Fibroblast of villous mesenchyme (primary cell): ENCODE results near the gene LRP1. TPM values are rescaled to one million over a fixed set of nuclear protein-coding genes. Genes with fewer than 3 reads are reported as not detected.

Experiments used
- DNase-seq: peaks from one replicate; pipeline ENCODE4 v3.0.0-alpha.2; 2010; ENCODE audit warnings: low read depth
- H3K4me3 ChIP-seq: 2 replicates; pipeline ENCODE4 v1.5.1; 2011; ENCODE audit warnings: low read depth, mild to moderate bottlenecking, low read length
- total RNA-seq: library from RNA; depleted of rRNA; stranded (reverse); fragments of >200 nt; gene quantifications from 2 replicates; pipeline ENCODE4 v1.2.3, GENCODE V29; 2012
- TF ChIP-seq, protein P1 (sequence below): IDR thresholded peaks from 2 replicates; pipeline ENCODE4 v1.5.1; 2012; ENCODE audit warnings: low read depth, mild to moderate bottlenecking, low read length; ENCODE audit not compliant: insufficient read depth

Gene LRP1
- total RNA-seq, 1 donor, result 228 TPM

DNA sequence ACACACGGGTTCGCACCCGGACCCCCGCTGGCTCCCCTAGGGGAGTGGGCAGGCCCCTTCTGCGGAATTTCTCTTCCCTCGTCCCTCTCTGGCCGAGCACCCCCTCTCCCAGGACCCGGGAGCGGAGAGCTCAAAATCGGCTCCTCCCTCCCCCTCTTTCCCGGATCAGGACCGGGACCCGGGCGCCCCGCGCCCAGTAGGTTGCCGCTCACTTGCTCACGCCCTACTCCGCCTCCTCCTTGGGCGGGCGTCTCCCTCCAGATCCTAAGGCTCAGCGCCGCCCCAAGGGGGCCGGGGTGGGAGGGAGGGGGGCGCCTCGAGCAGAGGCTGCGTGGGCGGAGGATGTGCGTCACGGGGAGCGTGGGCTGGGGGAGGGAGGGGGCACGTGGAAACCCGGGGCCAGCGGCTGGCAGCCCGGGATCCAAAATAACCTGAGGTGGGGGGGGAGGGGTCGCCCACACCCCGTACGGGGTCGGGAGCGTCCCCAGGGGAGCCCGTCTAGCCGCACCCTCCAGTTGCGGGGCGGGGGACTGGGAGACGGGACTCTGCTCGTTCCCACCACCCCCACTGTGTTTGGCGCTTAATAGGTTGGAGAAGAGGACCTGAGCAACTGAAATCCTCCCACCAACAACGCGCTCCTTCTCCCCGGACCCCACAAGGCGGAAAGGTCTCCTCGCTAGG is 41.1 kb upstream of the LRP1 start:
- DNase-seq, result peak; percentile 90
- TF ChIP-seq, protein P1, sequence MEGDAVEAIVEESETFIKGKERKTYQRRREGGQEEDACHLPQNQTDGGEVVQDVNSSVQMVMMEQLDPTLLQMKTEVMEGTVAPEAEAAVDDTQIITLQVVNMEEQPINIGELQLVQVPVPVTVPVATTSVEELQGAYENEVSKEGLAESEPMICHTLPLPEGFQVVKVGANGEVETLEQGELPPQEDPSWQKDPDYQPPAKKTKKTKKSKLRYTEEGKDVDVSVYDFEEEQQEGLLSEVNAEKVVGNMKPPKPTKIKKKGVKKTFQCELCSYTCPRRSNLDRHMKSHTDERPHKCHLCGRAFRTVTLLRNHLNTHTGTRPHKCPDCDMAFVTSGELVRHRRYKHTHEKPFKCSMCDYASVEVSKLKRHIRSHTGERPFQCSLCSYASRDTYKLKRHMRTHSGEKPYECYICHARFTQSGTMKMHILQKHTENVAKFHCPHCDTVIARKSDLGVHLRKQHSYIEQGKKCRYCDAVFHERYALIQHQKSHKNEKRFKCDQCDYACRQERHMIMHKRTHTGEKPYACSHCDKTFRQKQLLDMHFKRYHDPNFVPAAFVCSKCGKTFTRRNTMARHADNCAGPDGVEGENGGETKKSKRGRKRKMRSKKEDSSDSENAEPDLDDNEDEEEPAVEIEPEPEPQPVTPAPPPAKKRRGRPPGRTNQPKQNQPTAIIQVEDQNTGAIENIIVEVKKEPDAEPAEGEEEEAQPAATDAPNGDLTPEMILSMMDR, result no peak
- peak overlapping the region; percentile 83 for H3K4me3 ChIP-seq

DNA sequence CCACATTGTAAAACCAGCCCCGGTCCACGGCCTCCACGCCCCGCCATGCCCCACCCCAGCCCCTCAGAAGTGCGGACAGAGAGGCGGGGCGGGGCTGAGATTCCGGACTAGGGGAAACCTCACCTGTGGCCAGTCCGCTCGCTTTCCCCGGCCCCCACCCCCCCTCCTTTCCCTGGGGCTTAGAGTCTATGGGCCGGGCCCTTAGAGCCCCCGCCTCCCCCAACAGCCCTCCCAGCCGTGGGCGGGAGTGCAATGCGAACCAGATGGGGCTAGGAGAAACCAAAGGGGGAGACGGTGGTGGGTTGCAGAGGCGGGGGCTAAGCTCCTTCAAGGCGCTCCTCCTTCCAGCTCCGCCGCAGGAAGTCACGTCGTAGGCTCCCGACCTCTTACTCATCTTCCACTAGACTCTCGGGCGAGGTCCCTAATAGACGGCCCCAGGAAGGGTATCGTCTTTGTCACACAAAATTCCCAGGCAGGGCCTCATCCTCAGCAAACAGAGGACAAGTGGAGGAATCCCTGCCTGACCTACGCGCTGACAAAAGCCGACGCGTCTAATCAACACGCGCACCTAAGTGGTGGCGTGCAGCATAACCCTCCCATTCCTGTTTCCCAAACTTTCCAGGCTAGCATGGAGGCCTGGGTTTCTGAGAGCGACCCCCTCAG is 40.5 kb upstream of the LRP1 start:
- TF ChIP-seq, protein P1, result no peak

DNA sequence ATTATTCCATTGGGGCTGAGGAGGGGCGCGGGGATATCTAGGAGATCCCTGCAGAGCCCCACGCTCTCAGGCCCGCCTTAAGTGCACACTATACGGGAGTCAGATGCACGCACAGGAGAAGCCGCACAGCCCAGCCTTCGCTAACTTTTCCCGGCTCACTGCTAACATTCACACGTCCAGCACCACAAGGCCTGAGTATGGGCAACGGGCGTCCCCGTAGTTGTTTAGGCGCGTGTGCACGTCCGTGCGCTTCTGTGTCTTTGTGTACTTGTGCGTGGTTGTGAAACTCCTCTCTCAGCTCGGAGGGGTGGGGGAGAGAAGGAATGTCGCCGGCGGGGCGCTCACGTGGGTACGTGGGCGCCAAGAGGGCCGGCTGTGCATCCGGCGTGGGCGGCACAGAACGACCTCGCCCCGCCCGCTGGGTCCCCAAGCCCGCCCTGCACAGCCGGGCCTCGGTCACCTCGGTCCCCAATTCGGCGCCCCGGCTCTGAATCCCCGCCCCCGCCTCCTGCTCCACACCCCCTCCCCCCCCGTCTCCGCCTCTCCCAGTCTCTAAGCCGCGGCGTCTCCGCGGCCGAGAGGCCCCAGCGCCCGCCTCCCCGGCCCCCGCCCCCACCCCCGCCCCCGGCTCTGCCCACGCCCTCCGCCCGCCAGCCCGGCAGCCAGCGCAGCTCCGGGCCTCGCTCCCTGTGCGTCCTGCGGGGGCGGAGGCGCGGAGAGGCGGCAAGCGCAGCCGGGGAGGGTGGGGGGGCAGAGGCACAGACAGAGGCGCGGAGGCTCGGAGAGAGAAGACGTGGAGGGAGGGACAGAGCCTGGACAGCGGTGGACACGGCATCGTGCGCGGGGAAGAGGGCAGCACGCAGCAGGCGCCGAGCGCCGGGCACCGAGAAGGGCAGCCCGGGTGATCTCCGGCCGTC is 39.7 kb upstream of the LRP1 start, which contains the start of gene NAB2:
Gene NAB2, plus strand, starts transcription at position 761 of the 917 bp plus-strand sequence. CDS start 158 bp downstream, outside the sequence.
- H3K4me3 ChIP-seq, result peak within 1 kb of the TSS; percentile 93
- TF ChIP-seq, protein P1, result no peak
- peak; percentile 98 for DNase-seq

More for the DNA sequence above, 40.5 kb upstream of the LRP1 start:
- DNase-seq, result peak; percentile 97
- peak overlapping the region; percentile 83 for H3K4me3 ChIP-seq

- TF ChIP-seq, protein P1, result no peak
- peak overlapping the region; percentile 93 for H3K4me3 ChIP-seq
- DNase-seq, result peak; percentile 75
Measured at GRCh38 chr12:57089271-57090245, 38.7 kb upstream of the LRP1 start.

GRCh38 chr12:57090490-57090889 is 37.8 kb upstream of the LRP1 start:
- H3K4me3 ChIP-seq, result peak overlapping the region; percentile 93
- TF ChIP-seq, protein P1, result no peak
- no peak for DNase-seq
